GM18519 (cell line): Measurements from ENCODE around the gene EAF1.
"Not testable (repeated sequence)": the region's sequence is repeated elsewhere in the genome, so short reads cannot be mapped to it uniquely, and the experiment has no call there.

Experiments used
- ATAC-seq: cut with Tn5 transposase; IDR thresholded peaks from one replicate; pipeline ENCODE4 v1.9.1; 2021; ENCODE audit warnings: mild to moderate bottlenecking, moderate library complexity; ENCODE audit not compliant: unreplicated experiment, low FRiP score

EAF1 gene

GRCh38 chr3:15477951-15478639, 50.7 kb downstream of the EAF1 start:
- ATAC-seq = no peak

GRCh38 chr3:15478640-15478979, 51.2 kb downstream of the EAF1 start:
- ATAC-seq = no peak

GRCh38 chr3:15479400-15480224, 52.2 kb downstream of the EAF1 start:
- no peak for ATAC-seq

GRCh38 chr3:15484551-15484950, 57.2 kb downstream of the EAF1 start:
- ATAC-seq = not testable (repeated sequence)

- no peak for ATAC-seq
Observed at GRCh38 chr3:15486020-15486419, 58.6 kb downstream of the EAF1 start.

- ATAC-seq = no peak
Observed at GRCh38 chr3:15486979-15487378, 59.6 kb downstream of the EAF1 start.

GRCh38 chr3:15488002-15488401, 60.6 kb downstream of the EAF1 start:
- no peak for ATAC-seq

- ATAC-seq = no peak
Observed at GRCh38 chr3:15490158-15490557, 62.8 kb downstream of the EAF1 start.

- ATAC-seq = no peak
Observed at GRCh38 chr3:15491143-15491542, 63.7 kb downstream of the EAF1 start.
